OCI-LY1 (cell line): Measurements from ENCODE around the gene OR6J1.

Source experiments
- EZH2 ChIP-seq: fragments of 200-600 bp; sonication (generic), shearing (Covaris generic); IDR thresholded peaks from 2 replicates; pipeline ENCODE4 v1.8.0; 2017; ENCODE audit warnings: borderline replicate concordance, mixed run types, mild to moderate bottlenecking, antibody characterized with exemption, low read length, moderate library complexity, mixed read lengths
- TF ChIP-seq, protein P1 (sequence below): fragments of 200-600 bp; sonication (generic), shearing (Covaris generic); IDR thresholded peaks from 2 replicates; pipeline ENCODE4 v1.5.1; 2017; ENCODE audit warnings: mild to moderate bottlenecking, antibody characterized with exemption, low read length, moderate library complexity, mixed read lengths

DNA sequence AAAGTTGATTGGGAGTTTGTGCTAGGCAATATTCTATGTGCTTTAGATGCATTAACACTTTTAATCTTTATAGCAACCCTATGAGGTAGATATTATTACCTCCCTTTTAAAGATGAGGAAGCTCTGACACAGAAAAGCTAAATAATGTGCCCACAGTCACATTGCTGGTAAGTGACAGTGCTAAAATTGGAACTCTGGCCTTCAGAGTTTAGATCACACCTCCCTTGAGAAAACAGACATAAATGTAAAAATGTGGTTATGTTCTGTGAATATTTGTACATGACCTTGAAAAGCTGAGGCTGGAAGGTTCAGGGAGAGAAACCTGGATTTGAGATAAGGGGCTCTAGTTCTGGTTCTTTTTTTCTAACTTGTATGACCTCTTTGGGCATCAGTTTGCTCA, 44.1 kb downstream of the OR6J1 start:
- TF ChIP-seq, protein P1, sequence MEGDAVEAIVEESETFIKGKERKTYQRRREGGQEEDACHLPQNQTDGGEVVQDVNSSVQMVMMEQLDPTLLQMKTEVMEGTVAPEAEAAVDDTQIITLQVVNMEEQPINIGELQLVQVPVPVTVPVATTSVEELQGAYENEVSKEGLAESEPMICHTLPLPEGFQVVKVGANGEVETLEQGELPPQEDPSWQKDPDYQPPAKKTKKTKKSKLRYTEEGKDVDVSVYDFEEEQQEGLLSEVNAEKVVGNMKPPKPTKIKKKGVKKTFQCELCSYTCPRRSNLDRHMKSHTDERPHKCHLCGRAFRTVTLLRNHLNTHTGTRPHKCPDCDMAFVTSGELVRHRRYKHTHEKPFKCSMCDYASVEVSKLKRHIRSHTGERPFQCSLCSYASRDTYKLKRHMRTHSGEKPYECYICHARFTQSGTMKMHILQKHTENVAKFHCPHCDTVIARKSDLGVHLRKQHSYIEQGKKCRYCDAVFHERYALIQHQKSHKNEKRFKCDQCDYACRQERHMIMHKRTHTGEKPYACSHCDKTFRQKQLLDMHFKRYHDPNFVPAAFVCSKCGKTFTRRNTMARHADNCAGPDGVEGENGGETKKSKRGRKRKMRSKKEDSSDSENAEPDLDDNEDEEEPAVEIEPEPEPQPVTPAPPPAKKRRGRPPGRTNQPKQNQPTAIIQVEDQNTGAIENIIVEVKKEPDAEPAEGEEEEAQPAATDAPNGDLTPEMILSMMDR = no peak
- TF ChIP-seq EZH2 = no peak
